H1 (cell line): Measurements from ENCODE around the gene PHACTR1. TPM values are rescaled to one million over a fixed set of nuclear protein-coding genes. Genes with fewer than 3 reads are reported as not detected.

Source experiments
- CTCF ChIA-PET: fragments of 300-600 bp; sonication (Branson Sonifier 250); formaldehyde crosslinking; loops from one replicate; lab custom pipeline; 2021; ENCODE audit not compliant: partially characterized antibody; lab: Charles Lee
- POLR2A ChIA-PET: fragments of 300-600 bp; sonication (Branson Sonifier 250); formaldehyde crosslinking; loops from one replicate; lab custom pipeline; 2021; ENCODE audit warnings: inconsistent platforms; ENCODE audit not compliant: partially characterized antibody; lab: Charles Lee
- DNase-seq, 2 experiments: peaks; one replicate each; pipeline versions ENCODE4 v3.0.0 to v3.0.0-alpha.2; 2010 to 2022; ENCODE audit warnings: low spot score in 2 of 2, low read depth in 1 of 2, mixed read lengths in 1 of 2
- FAIRE-seq: peaks from 2 replicates; lab custom pipeline; 2011; peaks lifted over from hg19 to GRCh38; lab: Jason Lieb, UNC
- H2AFZ ChIP-seq: 2 replicates; pipeline ENCODE4 v1.8.1; 2012; ENCODE audit warnings: low read length, inconsistent platforms
- H2AK5ac ChIP-seq: 2 replicates; pipeline ENCODE4 v1.6.1; 2013; ENCODE audit warnings: low read depth, low read length
- H2BK120ac ChIP-seq: replicated peaks from 2 replicates; pipeline ENCODE3; 2013; ENCODE audit warnings: low read depth, low read length, inconsistent platforms
- H2BK12ac ChIP-seq: 2 replicates; pipeline ENCODE4 v1.6.1; 2013; ENCODE audit warnings: low read depth, low read length
- H2BK15ac ChIP-seq: 2 replicates; pipeline ENCODE4 v1.6.1; 2013; ENCODE audit warnings: low read length
- H2BK20ac ChIP-seq: 2 replicates; pipeline ENCODE4 v1.6.1; 2013; ENCODE audit warnings: low read length
- H2BK5ac ChIP-seq: 2 replicates; pipeline ENCODE4 v1.6.1; 2013; ENCODE audit warnings: low read depth, low read length
- H3K14ac ChIP-seq: 2 replicates; pipeline ENCODE4 v1.6.1; 2013; ENCODE audit warnings: inconsistent platforms; ENCODE audit not compliant: insufficient read length
- H3K18ac ChIP-seq: 2 replicates; pipeline ENCODE4 v1.6.1; 2013; ENCODE audit warnings: low read length; ENCODE audit errors: extremely low read depth
- H3K23ac ChIP-seq: 2 replicates; pipeline ENCODE4 v1.6.1; 2013; ENCODE audit warnings: inconsistent platforms; ENCODE audit not compliant: insufficient read length
- H3K23me2 ChIP-seq: 2 replicates; pipeline ENCODE4 v1.6.1; 2013; ENCODE audit warnings: low read depth, low read length
- H3K27ac ChIP-seq: 2 replicates; pipeline ENCODE4 v1.6.1; 2011; ENCODE audit warnings: low read depth, low read length, inconsistent platforms
- H3K27me3 ChIP-seq, 4 experiments: replicated peaks in 1 of 4; 1 replicate in 1 of 4; 2 replicates in 3 of 4; pipeline versions ENCODE4 v1.6.1 to v1.8.1; 2011 to 2013; ENCODE audit warnings: low read length in 3 of 4, mild to moderate bottlenecking in 3 of 4, inconsistent platforms in 2 of 4, mixed read lengths in 2 of 4, moderate library complexity in 1 of 4; ENCODE audit not compliant: control insufficient read depth in 3 of 4, insufficient read depth in 3 of 4; ENCODE audit errors: extremely low read depth in 1 of 4
- H3K36me3 ChIP-seq, 4 experiments: 2 replicates each; pipeline versions ENCODE4 v1.6.1 to v1.8.1; 2011 to 2013; ENCODE audit warnings: mild to moderate bottlenecking in 4 of 4, low read length in 3 of 4, moderate library complexity in 2 of 4, control low read depth in 1 of 4, inconsistent platforms in 1 of 4; ENCODE audit not compliant: insufficient read depth in 4 of 4, control insufficient read depth in 2 of 4
- H3K4ac ChIP-seq: replicated peaks from 2 replicates; pipeline ENCODE3; 2013; ENCODE audit warnings: low read length, low read depth, mixed read lengths, inconsistent platforms; ENCODE audit not compliant: insufficient read length
- H3K4me1 ChIP-seq, 4 experiments: replicated peaks in 1 of 4; 1 replicate in 1 of 4; 2 replicates in 3 of 4; pipeline versions ENCODE4 v1.6.1 to v1.8.1; 2011 to 2013; ENCODE audit warnings: low read length in 3 of 4, inconsistent platforms in 2 of 4, mixed read lengths in 1 of 4; ENCODE audit not compliant: insufficient read depth in 4 of 4, control insufficient read depth in 3 of 4
- H3K4me2 ChIP-seq, 2 experiments: 2 replicates each; pipeline versions ENCODE4 v1.6.1 to v1.8.1; 2011 to 2013; ENCODE audit warnings: low read depth in 2 of 2, low read length in 2 of 2, control low read depth in 1 of 2, inconsistent platforms in 1 of 2, mild to moderate bottlenecking in 1 of 2; ENCODE audit not compliant: insufficient read depth in 1 of 2
- H3K4me3 ChIP-seq, 4 experiments: fragments of 200-600, 300-600 bp in 1 of 4; sonication (generic), shearing (Covaris generic), sonication (Bioruptor Twin) in 1 of 4; 2 replicates each; pipeline versions ENCODE4 v1.5.1 to v1.8.1; 2011 to 2016; ENCODE audit warnings: low read length in 4 of 4, low read depth in 3 of 4, control low read depth in 2 of 4, inconsistent platforms in 2 of 4, mild to moderate bottlenecking in 2 of 4, mixed read lengths in 1 of 4, moderate library complexity in 1 of 4; ENCODE audit not compliant: insufficient read depth in 2 of 4; ENCODE audit errors: extremely low read depth in 1 of 4
- H3K56ac ChIP-seq: replicated peaks from 2 replicates; pipeline ENCODE3; 2013; ENCODE audit warnings: low read depth, mild to moderate bottlenecking, mixed read lengths, low read length, inconsistent platforms; ENCODE audit not compliant: insufficient read length
- H3K79me1 ChIP-seq: 2 replicates; pipeline ENCODE4 v1.6.1; 2013; ENCODE audit warnings: low read depth, low read length, control low read depth
- H3K79me2 ChIP-seq, 2 experiments: 2 replicates each; pipeline versions ENCODE4 v1.6.1 to v1.8.1; 2012 to 2013; ENCODE audit warnings: low read length in 2 of 2, mild to moderate bottlenecking in 2 of 2, inconsistent platforms in 1 of 2; ENCODE audit not compliant: insufficient read depth in 2 of 2, control insufficient read depth in 1 of 2
- H3K9ac ChIP-seq, 4 experiments: replicated peaks in 1 of 4; 1 replicate in 1 of 4; 2 replicates in 3 of 4; pipeline versions ENCODE4 v1.6.1 to v1.8.1; 2011 to 2013; ENCODE audit warnings: low read depth in 3 of 4, low read length in 3 of 4, control low read depth in 2 of 4, mild to moderate bottlenecking in 2 of 4, moderate library complexity in 2 of 4, inconsistent platforms in 1 of 4; ENCODE audit errors: extremely low read depth in 1 of 4
- H3K9me3 ChIP-seq, 2 experiments: 2 replicates each; pipeline versions ENCODE4 v1.6.1 to v1.8.1; 2012 to 2013; ENCODE audit warnings: mild to moderate bottlenecking in 2 of 2, moderate library complexity in 2 of 2, control low read depth in 1 of 2, inconsistent platforms in 1 of 2, low read depth in 1 of 2, low read length in 1 of 2, mixed read lengths in 1 of 2; ENCODE audit not compliant: insufficient read depth in 2 of 2
- H4K20me1 ChIP-seq, 2 experiments: replicated peaks in 1 of 2; 2 replicates each; pipeline versions ENCODE3 to v1.8.1; 2011 to 2013; ENCODE audit warnings: inconsistent platforms in 2 of 2, low read length in 2 of 2, mild to moderate bottlenecking in 1 of 2; ENCODE audit not compliant: insufficient read depth in 2 of 2, control insufficient read depth in 1 of 2
- H4K5ac ChIP-seq: 2 replicates; pipeline ENCODE4 v1.6.1; 2013; ENCODE audit warnings: low read length, low read depth, mixed read lengths, inconsistent platforms; ENCODE audit not compliant: insufficient read length
- H4K8ac ChIP-seq: 2 replicates; pipeline ENCODE4 v1.8.0; 2013; ENCODE audit warnings: mild to moderate bottlenecking, moderate library complexity, low read length, inconsistent platforms; ENCODE audit not compliant: insufficient read depth; ENCODE audit errors: extremely low read depth
- H4K91ac ChIP-seq: replicated peaks from 2 replicates; pipeline ENCODE3; 2013; ENCODE audit warnings: low read length, mixed read lengths, inconsistent platforms; ENCODE audit not compliant: insufficient read length
- BCL11A ChIP-seq, 2 experiments: IDR thresholded peaks; one replicate each; pipeline ENCODE4 v1.6.1; 2011; ENCODE audit warnings: low read depth in 2 of 2, low read length in 2 of 2, mild to moderate bottlenecking in 2 of 2
- CTBP2 ChIP-seq: IDR thresholded peaks from 2 replicates; pipeline ENCODE4 v1.7.0; 2011; ENCODE audit warnings: borderline replicate concordance, mild to moderate bottlenecking, moderate library complexity, mixed read lengths, low read length; ENCODE audit not compliant: insufficient read depth, insufficient read length
- GTF2F1 ChIP-seq: IDR thresholded peaks from 2 replicates; pipeline ENCODE4 v1.6.1; 2012; ENCODE audit warnings: low read depth, low read length, improper control_type of control experiment, borderline replicate concordance
- KDM1A ChIP-seq: fragments of 200-600, 300-600 bp; sonication (generic); IDR thresholded peaks from 2 replicates; pipeline ENCODE4 v1.7.1; 2016; ENCODE audit warnings: mild to moderate bottlenecking, low read length, borderline replicate concordance
- MAFK ChIP-seq: IDR thresholded peaks from 2 replicates; pipeline ENCODE4 v1.6.1; 2012; ENCODE audit warnings: low read depth, mild to moderate bottlenecking, improper control_type of control experiment, low read length
- RFX5 ChIP-seq: IDR thresholded peaks from 2 replicates; pipeline ENCODE4 v1.6.1; 2011; ENCODE audit warnings: low read depth, low read length, improper control_type of control experiment, borderline replicate concordance
- TBP ChIP-seq: IDR thresholded peaks from 2 replicates; pipeline ENCODE4 v1.6.1; 2011; ENCODE audit warnings: low read depth, low read length, improper control_type of control experiment
- WGBS, 2 experiments: shearing (Covaris generic) in 1 of 2; methylation state at CpG; one replicate each; pipeline versions ENCODE4 v1.1.6 to v1.1.7; 2013 to 2015; ENCODE audit warnings: low lambda C conversion rate in 2 of 2, mixed read lengths in 2 of 2, inconsistent platforms in 1 of 2, low coverage in 1 of 2, missing lambda C conversion rate in 1 of 2; ENCODE audit not compliant: insufficient replicate concordance in 2 of 2, insufficient coverage in 1 of 2, insufficient read length in 1 of 2; ENCODE audit errors: extremely low coverage in 1 of 2, missing lambda C conversion rate in 1 of 2; 5-methylcytosine and 5-hydroxymethylcytosine counted together
- polyA plus RNA-seq, 7 experiments: library from polyadenylated mRNA; depleted of rRNA in 3 of 7; stranded (reverse) in 5 of 7; unstranded in 2 of 7; fragments of >200 nt in 5 of 7; fragments of 200-250 nt in 2 of 7; gene quantifications; 1 replicate in 5 of 7; 2 replicates in 1 of 7; 4 replicates in 1 of 7; pipeline versions ENCODE4 v1.2.1 to v1.2.3, GENCODE V29; 2011 to 2013; ENCODE audit warnings: missing spikeins in 2 of 7, mixed read lengths in 2 of 7
- total RNA-seq: library from RNA; stranded (reverse); fragmentation: NEBNext Ultra II Directional; extraction: Animal tissue kit (Norgen Biotek cat#: 25700); gene quantifications from 2 replicates; pipeline ENCODE4 v1.2.1, GENCODE V29; 2021

Gene PHACTR1
- total and polyA plus RNA-seq, 2 of the 8 experiments (the other 6 are each of a cell fraction or from before 2014, with no cell fraction given), result 3.9 to 17.1 TPM

DNA sequence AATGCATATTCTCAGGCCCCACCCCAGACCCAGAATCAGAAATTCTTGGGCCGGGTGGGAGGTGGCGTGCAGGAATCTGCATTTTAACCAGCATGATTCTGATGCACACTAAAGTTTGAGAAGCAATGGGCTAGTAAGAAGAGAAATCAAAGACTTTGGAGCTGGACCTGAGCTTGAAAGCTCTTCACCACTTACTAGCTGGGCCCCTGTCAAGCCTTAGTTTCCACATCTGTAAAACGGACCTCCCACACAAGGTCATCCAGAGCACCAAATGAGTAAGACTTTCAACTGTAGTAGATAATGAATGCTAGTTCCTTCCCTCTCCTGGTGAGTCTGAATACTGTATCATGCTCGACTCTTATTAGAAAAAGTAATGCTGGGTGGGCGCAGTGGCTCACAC, 524.8 kb downstream of the PHACTR1 start:
- H4K20me1 ChIP-seq, result no peaks in the 10 kb centered on the region
- no peak overlapping the region for H2BK20ac ChIP-seq
- no peak overlapping the region for H3K4me3 ChIP-seq
- H3K27ac ChIP-seq, result no peak overlapping the region
- H3K23ac ChIP-seq, result no peak overlapping the region
- H3K4me1 ChIP-seq, result no peaks in the 10 kb centered on the region
- H3K18ac ChIP-seq, result no peak overlapping the region
- no peak overlapping the region for H4K91ac ChIP-seq
- H3K9me3 ChIP-seq, result peaks cover 0 to 2% of the 10 kb centered on the region in 2 experiments; a peak in 1 of 4 replicates
- H2BK120ac ChIP-seq, result no peak overlapping the region
- no peak overlapping the region for H3K9ac ChIP-seq
- no peaks in the 10 kb centered on the region for H3K27me3 ChIP-seq
- H3K4ac ChIP-seq, result no peak overlapping the region
- H2AK5ac ChIP-seq, result no peak overlapping the region
- no peak overlapping the region for H4K8ac ChIP-seq
- CTCF ChIA-PET, result no interaction called here
- no peaks in the 10 kb centered on the region for H3K79me1 ChIP-seq
- no peak for FAIRE-seq
- no peak overlapping the region for H2BK15ac ChIP-seq
- H2BK12ac ChIP-seq, result no peak overlapping the region
- no peak overlapping the region for H4K5ac ChIP-seq
- WGBS, 2 experiments, result 97% methylated on average over 5 of the region's 5 CpGs; no CpG with 5 or more reads in 1 of the 2 experiments
- DNase-seq, result no peak
- H3K79me2 ChIP-seq, result no peaks in the 10 kb centered on the region
- no peak overlapping the region for H2BK5ac ChIP-seq
- POLR2A ChIA-PET, result no interaction called here
- no peak overlapping the region for H3K14ac ChIP-seq
- no peak overlapping the region for H3K4me2 ChIP-seq
- H3K36me3 ChIP-seq, result no peaks in the 10 kb centered on the region
- H3K56ac ChIP-seq, result no peak overlapping the region
- H2AFZ ChIP-seq, result no peak overlapping the region
- no peaks in the 10 kb centered on the region for H3K23me2 ChIP-seq
- TF ChIP-seq KDM1A (no peak), BCL11A (IDR thresholded peaks at IDR 0.05; ENCODE audit: low read depth in 2 of 2, low read length in 2 of 2) (no peak), GTF2F1 (no peak), RFX5 (no peak), MAFK (no peak), CTBP2 (no peak), TBP (no peak)
